Right lung (tissue), 5 donors: Measurements from ENCODE around the gene OGFOD2. TPM values are rescaled to one million over a fixed set of nuclear protein-coding genes. Genes with fewer than 3 reads are reported as not detected.

Source experiments
- DNase-seq, 2 donors: peaks; one replicate each; pipeline ENCODE4 v3.0.0-alpha.2; 2013
- polyA plus RNA-seq, 5 donors: library from polyadenylated mRNA; unstranded; fragments of 120-200 nt; gene quantifications; one replicate each; pipeline versions ENCODE4 v1.2.1 to v1.2.3, GENCODE V29; 2013; ENCODE audit warnings: inconsistent platforms in 1 of 5, low replicate concordance in 1 of 5; ENCODE audit not compliant: insufficient read length in 5 of 5, insufficient read depth in 1 of 5

The OGFOD2 gene
- polyA plus RNA-seq, 5 donors = 15.1 to 23.7 (median 16.8) TPM

GRCh38 chr12:122975790-122976647, 975 bp downstream of the OGFOD2 start:
- DNase-seq = no peak

DNA sequence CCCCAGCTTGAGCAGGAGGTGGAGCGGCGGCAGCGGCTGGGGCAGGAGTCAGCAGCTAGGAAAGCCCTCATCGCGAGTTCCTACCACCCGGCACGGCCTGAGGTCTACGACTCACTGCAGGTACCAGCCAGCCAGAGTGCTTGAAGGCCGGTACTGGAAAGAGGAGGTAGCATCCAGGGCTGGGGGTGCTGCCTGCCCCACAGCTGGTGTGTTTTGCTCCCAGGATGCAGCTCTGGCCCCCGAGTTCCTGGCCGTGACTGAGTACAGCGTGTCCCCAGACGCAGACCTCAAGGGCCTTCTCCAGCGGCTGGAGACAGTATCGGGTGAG, 1.6 kb downstream of the OGFOD2 start:
- DNase-seq = no peak

- no peak for DNase-seq
Measured at GRCh38 chr12:122977153-122977552, 2.1 kb downstream of the OGFOD2 start.

DNA sequence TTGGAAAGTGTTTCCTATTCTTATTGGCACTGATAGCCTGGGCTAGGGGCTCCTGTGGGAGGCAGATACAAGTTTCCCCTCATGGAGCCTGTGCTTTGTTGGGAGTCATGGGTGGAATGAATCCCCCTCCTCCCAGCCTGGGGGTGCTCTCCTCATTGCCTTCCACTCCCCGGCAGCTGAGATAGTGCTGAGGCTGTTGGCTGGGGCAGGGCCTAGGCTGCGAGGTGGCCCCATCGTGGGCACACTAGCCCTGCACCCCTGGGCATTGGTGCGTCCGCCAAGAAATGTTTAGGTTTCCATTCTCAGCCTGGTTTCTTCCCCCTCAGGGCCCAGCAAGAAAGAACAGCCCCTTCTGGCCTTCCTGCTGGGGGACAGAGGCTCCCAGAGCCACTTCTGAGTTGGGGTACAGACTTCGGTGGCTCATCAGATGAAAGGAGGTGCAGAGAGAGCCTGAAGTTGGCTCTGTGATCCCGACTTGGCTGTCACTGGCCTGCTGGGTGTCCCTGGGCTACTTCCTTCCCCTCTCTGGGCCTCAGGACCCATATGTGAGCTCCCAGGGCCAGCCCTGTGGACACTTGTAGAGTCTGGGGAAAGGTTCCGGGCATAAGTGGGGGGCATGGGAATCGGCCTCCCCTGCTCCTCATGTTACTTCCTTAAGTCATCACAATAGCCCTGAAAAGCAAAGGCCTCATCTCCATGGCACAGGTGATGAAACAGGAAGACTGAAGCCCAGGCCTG, 2.8 kb downstream of the OGFOD2 start:
- no peak for DNase-seq

GRCh38 chr12:122978507-122978955, 3.5 kb downstream of the OGFOD2 start:
- DNase-seq = no peak

DNA sequence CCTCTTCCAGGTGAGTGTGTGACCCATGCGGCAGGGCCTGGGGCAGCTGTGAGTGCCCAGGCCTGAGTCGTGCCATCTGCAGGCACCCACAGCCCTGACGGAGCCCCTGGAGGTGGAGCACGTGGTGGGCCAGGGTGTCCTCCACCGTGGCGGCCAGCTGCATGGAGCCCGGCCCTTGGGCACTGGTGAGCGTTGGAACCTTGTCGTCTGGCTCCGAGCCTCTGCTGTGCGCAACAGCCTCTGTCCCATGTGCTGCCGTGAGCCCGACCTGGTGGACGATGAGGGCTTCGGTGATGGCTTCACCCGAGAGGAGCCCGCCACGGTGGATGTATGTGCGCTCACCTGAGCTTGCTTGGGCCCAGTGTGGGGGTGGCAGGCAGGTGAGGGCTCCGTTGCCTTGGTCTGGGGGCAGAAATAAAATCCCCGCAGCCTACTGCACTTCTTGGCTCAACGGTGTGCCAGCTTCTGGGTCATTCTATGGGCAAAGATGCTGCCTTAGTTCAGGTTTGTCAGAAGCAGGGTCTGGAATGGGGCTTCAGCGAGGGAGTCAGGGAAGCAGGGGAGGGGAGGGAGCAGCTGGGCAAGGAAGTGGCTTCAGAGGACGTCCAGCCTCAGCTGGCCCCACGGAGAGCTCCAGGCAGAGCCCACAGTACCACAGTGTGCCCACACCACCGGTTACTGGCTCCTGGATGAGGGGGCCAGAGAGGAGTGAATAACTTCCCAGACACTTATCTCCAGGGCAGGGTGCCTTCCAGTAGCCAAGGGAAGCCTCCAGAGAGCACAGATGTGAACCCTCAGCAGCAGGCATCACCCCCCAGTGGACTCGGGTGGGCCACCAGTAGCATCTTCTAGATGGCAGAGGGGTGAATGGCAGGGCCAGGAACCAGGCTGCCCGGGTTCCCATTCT, 4.2 kb downstream of the OGFOD2 start:
- no peak for DNase-seq

- no peak for DNase-seq
Measured at GRCh38 chr12:122979908-122980182, 4.8 kb downstream of the OGFOD2 start.

- DNase-seq = peak; percentile 51 to 74
Measured at GRCh38 chr12:122980183-122981035, 5.4 kb downstream of the OGFOD2 start, which contains the start of gene ARL6IP4. Gene ARL6IP4, plus strand, starts transcription at chr12:122980681. Its CDS starts 459 bp downstream, at chr12:122981140.

DNA sequence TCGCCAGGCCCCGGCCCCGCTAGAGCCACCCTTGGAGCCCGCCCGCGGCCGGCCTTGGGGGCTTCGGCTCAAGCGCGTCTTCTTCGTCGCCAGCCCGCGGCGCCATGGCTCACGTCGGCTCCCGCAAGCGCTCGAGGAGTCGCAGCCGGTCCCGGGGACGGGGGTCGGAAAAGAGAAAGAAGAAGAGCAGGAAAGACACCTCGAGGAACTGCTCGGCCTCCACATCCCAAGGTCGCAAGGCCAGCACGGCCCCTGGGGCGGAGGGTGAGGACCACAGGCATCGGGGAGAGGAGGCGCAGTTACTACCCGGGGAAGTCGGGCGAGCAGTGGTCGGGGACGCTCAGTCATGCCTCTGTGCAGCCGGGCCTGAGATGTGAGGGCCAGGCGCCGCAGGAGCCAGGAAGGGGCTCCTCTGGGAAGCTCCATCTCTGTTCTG, 6.0 kb downstream of the OGFOD2 start:
- DNase-seq = no peak

- no peak for DNase-seq
Measured at GRCh38 chr12:122981587-122982476, 6.8 kb downstream of the OGFOD2 start.

DNA sequence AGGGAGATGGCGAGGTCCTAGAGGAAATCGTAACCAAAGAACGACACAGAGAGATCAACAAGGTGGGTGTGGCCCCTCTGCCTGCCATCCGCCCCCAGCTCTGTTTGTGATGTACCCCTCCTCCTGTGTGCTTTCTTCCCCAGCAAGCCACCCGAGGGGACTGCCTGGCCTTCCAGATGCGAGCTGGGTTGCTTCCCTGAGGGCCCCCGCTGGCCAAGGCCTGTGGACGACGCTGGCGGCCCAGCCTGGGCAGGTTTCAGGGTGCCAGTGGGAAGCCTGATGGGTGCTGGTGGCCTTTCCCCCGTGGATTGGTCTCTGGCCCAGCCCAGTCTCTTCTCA, 7.4 kb downstream of the OGFOD2 start:
- DNase-seq = no peak

DNA sequence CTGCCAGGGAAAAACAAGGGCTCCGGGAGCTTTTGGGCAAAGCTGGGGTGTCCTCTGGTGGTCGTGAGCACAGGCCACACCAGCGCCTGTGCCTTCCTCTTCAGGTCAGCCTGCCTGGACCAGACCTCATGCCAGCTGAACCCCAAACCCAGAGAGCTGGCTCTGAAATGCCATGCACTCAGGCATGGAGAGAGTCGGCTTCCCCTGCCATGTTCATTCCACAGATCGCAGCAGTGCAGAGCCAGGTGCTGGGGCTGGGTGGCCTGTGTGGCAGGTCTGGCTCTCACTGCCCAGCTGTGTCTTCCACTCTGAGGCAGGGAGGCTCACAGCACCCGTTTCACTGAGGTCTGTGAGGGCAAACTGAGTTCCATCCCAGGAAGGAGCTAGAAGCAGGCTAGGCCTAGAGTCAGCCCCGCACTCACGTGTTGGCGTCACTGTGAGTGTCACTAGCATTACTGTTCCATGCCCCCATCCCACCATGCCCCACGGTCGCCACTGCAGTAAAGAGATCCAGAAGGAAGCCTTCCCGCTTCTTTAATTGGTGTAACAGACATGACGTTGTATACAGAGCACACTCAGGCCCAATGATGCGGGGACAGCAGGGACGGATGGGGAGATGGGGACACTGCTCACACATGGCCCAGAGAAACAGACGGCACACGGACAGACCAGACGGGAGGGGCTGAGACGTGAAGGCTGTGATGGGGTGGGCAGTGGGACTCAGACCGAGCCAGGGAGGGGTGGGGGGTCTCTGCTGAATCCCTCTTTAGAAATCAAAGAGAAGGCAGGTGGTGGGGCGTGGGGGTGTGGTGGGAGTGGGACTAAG, 8.1 kb downstream of the OGFOD2 start:
- no peak for DNase-seq

GRCh38 chr12:122983789-122984515, 8.9 kb downstream of the OGFOD2 start:
- no peak for DNase-seq

GRCh38 chr12:122984612-122985337, 9.7 kb downstream of the OGFOD2 start:
- no peak for DNase-seq

GRCh38 chr12:122985338-122986257, 10.6 kb downstream of the OGFOD2 start:
- DNase-seq = no peak

- DNase-seq = no peak
Measured at GRCh38 chr12:122986258-122986871, 11.3 kb downstream of the OGFOD2 start.
